Upper lobe of right lung (tissue), 1 donor: ENCODE data around the gene EPGN. TPM values are rescaled to one million over a fixed set of nuclear protein-coding genes. Genes with fewer than 3 reads are reported as not detected.

ENCODE experiments used
- ATAC-seq: fragments of 200-7000 bp; cut with Tn5 transposase; one replicate; pipeline ENCODE4 v1.9.1; 2020; ENCODE audit warnings: mild to moderate bottlenecking, moderate library complexity
- DNase-seq: peaks from one replicate; pipeline ENCODE4 v3.0.0-alpha.2; 2020
- H3K27ac ChIP-seq: fragments of 200-600 bp; one replicate; pipeline ENCODE4 v1.8.0; 2022
- H3K27me3 ChIP-seq: fragments of 200-600 bp; one replicate; pipeline ENCODE4 v1.8.0; 2022; ENCODE audit warnings: mild to moderate bottlenecking
- H3K36me3 ChIP-seq: fragments of 200-600 bp; one replicate; pipeline ENCODE4 v1.8.0; 2022
- H3K4me1 ChIP-seq: fragments of 200-600 bp; one replicate; pipeline ENCODE4 v1.8.0; 2022
- H3K4me3 ChIP-seq: fragments of 200-600 bp; one replicate; pipeline ENCODE4 v1.8.0; 2022; ENCODE audit warnings: mild to moderate bottlenecking
- H3K9me3 ChIP-seq: fragments of 200-600 bp; one replicate; pipeline ENCODE4 v1.8.0; 2022
- CTCF ChIP-seq: fragments of 200-600 bp; IDR thresholded peaks from one replicate; pipeline ENCODE4 v1.8.0; 2022; ENCODE audit warnings: antibody characterized with exemption
- intact Hi-C: fragments of 100-400 bp; cut with DNase I; formaldehyde crosslinking; loops from one replicate; pipeline ENCODE4 v1.11.0; 2022
- total RNA-seq: library from RNA; stranded (reverse); fragmentation: NEBNext Ultra II Directional; extraction: Animal tissue kit (Norgen Biotek cat#: 25700); gene quantifications from one replicate; pipeline ENCODE4 v1.2.1, GENCODE V29; 2021
- donor health status: DM: no; HTN: yes; CAD: no; lungs with severe emphysema.

EPGN gene
- total RNA-seq, 1 donor from 2014 or later: 2.8 TPM

- no peak for ATAC-seq
- Histone ChIP-seq H3K4me1 (no peaks in the 10 kb centered on the region), H3K27ac (no peak overlapping the region), H3K27me3 (no peaks in the 10 kb centered on the region), H3K4me3 (no peak overlapping the region), H3K9me3 (no peaks in the 10 kb centered on the region), H3K36me3 (no peaks in the 10 kb centered on the region)
- TF ChIP-seq CTCF: no peak
- intact Hi-C loops: no loop called here
- DNase-seq: no peak
Measured at GRCh38 chr4:74330295-74330750, 22.1 kb downstream of the EPGN start.

- ATAC-seq: no peak
- H3K9me3 ChIP-seq: no peaks in the 10 kb centered on the region
- intact Hi-C loops: no loop called here
- H3K36me3 ChIP-seq: no peaks in the 10 kb centered on the region
- H3K4me3 ChIP-seq: no peak overlapping the region
- DNase-seq: no peak
- no peak for TF ChIP-seq CTCF
- H3K27me3 ChIP-seq: no peaks in the 10 kb centered on the region
- no peaks in the 10 kb centered on the region for H3K4me1 ChIP-seq
- H3K27ac ChIP-seq: no peak overlapping the region
Measured at GRCh38 chr4:74331252-74331651, 23.0 kb downstream of the EPGN start.

- no peak for TF ChIP-seq CTCF
- no peak for DNase-seq
- H3K9me3 ChIP-seq: no peaks in the 10 kb centered on the region
- H3K27me3 ChIP-seq: no peaks in the 10 kb centered on the region
- no peak for ATAC-seq
- no peak overlapping the region for H3K27ac ChIP-seq
- no peaks in the 10 kb centered on the region for H3K36me3 ChIP-seq
- H3K4me3 ChIP-seq: no peak overlapping the region
- intact Hi-C loops: no loop called here
- H3K4me1 ChIP-seq: no peaks in the 10 kb centered on the region
Measured at GRCh38 chr4:74331944-74332343, 23.7 kb downstream of the EPGN start.

GRCh38 chr4:74334636-74335035 lies 26.4 kb downstream of the EPGN start:
- Histone ChIP-seq H3K9me3 (no peaks in the 10 kb centered on the region), H3K36me3 (no peaks in the 10 kb centered on the region), H3K27me3 (no peaks in the 10 kb centered on the region), H3K4me1 (no peaks in the 10 kb centered on the region), H3K27ac (no peak overlapping the region), H3K4me3 (no peak overlapping the region)
- ATAC-seq (no peak), DNase-seq (no peak)
- intact Hi-C loops: no loop called here
- TF ChIP-seq CTCF: no peak

- DNase-seq: no peak
- peak; percentile 53 for ATAC-seq
Measured at GRCh38 chr4:74335341-74336021, 27.2 kb downstream of the EPGN start.

More at GRCh38 chr4:74335341-74336021, 27.2 kb downstream of the EPGN start:
- no peak for TF ChIP-seq CTCF
- H3K27me3 ChIP-seq: no peaks in the 10 kb centered on the region
- H3K27ac ChIP-seq: no peak overlapping the region
- no peaks in the 10 kb centered on the region for H3K36me3 ChIP-seq
- no peak overlapping the region for H3K4me3 ChIP-seq
- intact Hi-C loops: no loop called here
- no peaks in the 10 kb centered on the region for H3K4me1 ChIP-seq
- H3K9me3 ChIP-seq: no peaks in the 10 kb centered on the region
